HepG2 (cell line): ENCODE results near the gene C1QL2. TPM values are rescaled to one million over a fixed set of nuclear protein-coding genes. Genes with fewer than 3 reads are reported as not detected.

Experiments used
- ATAC-seq: fragments of 200-7000 bp; cut with Tn5 transposase; 3 replicates; pipeline ENCODE4 v1.9.1; 2020; ENCODE audit warnings: mild to moderate bottlenecking, moderate library complexity
- BruUV-seq: library from RNA; stranded (reverse); fragments of 400-500 nt; replicated peaks from 2 replicates; lab custom pipeline; 2021; lab: Mats Ljungman, UMichigan
- CTCF ChIA-PET: fragments of 300-600 bp; formaldehyde crosslinking; extraction: SDS; loops from one replicate; lab custom pipeline; 2021; ENCODE audit warnings: low total read pairs, inconsistent platforms, low intra/inter-chr PET ratio; lab: Yijun Ruan, JAX
- POLR2A ChIA-PET: fragments of 350-600 bp; sonication (Branson Sonifier 250); formaldehyde crosslinking; loops from one replicate; lab custom pipeline; 2020; ENCODE audit warnings: antibody characterized with exemption, inconsistent platforms; lab: Yijun Ruan, JAX
- DNase-seq: peaks from one replicate; pipeline ENCODE4 v3.0.0-alpha.2; 2015; ENCODE audit warnings: low spot score
- FAIRE-seq: peaks from 3 replicates; lab custom pipeline; 2011; peaks lifted over from hg19 to GRCh38; lab: Jason Lieb, UNC
- H2AFZ ChIP-seq: one replicate; pipeline ENCODE4 v1.6.1; 2011; ENCODE audit warnings: low read length, inconsistent platforms
- H3K27ac ChIP-seq: fragments of 300-600 bp; 3 replicates; pipeline ENCODE4 v1.8.0; 2011; ENCODE audit warnings: mixed run types, mild to moderate bottlenecking, mixed read lengths, low read length, inconsistent platforms; ENCODE audit not compliant: insufficient read depth; ENCODE audit errors: extremely low read length
- H3K27me3 ChIP-seq, 2 experiments: fragments of 200-600 bp in 1 of 2; 2 replicates in 1 of 2; 3 replicates in 1 of 2; pipeline versions ENCODE4 v1.6.0 to v1.8.0; 2011; ENCODE audit warnings: low read length in 2 of 2, mild to moderate bottlenecking in 2 of 2, moderate library complexity in 2 of 2, inconsistent platforms in 1 of 2; ENCODE audit not compliant: insufficient read depth in 2 of 2, control insufficient read depth in 1 of 2
- H3K36me3 ChIP-seq, 2 experiments: fragments of 200-600 bp in 1 of 2; replicated peaks in 1 of 2; 2 replicates in 1 of 2; 3 replicates in 1 of 2; pipeline versions ENCODE4 v1.5.1 to v1.8.0; 2011; ENCODE audit warnings: low read length in 2 of 2, inconsistent platforms in 1 of 2; ENCODE audit not compliant: insufficient read depth in 2 of 2, control insufficient read depth in 1 of 2
- H3K4me1 ChIP-seq: 2 replicates; pipeline ENCODE4 v1.5.1; 2012; ENCODE audit warnings: low read length, inconsistent platforms; ENCODE audit not compliant: insufficient read depth
- H3K4me2 ChIP-seq: 2 replicates; pipeline ENCODE4 v1.6.0; 2011; ENCODE audit warnings: low read depth, low read length, inconsistent platforms
- H3K4me3 ChIP-seq, 3 experiments: fragments of 200-600 bp in 1 of 3; sonication (generic), shearing (Covaris generic) in 1 of 3; replicated peaks in 1 of 3; 2 replicates each; pipeline ENCODE4 v1.5.1; 2011 to 2016; ENCODE audit warnings: low read length in 3 of 3, inconsistent platforms in 2 of 3, low read depth in 2 of 3, mild to moderate bottlenecking in 2 of 3, control low read depth in 1 of 3, mixed read lengths in 1 of 3; ENCODE audit not compliant: insufficient read depth in 1 of 3
- H3K79me2 ChIP-seq: one replicate; pipeline ENCODE4 v1.6.1; 2011; ENCODE audit warnings: low read length, inconsistent platforms; ENCODE audit not compliant: insufficient read depth
- H3K9ac ChIP-seq: 2 replicates; pipeline ENCODE4 v1.6.0; 2011; ENCODE audit warnings: mild to moderate bottlenecking, low read depth, low read length, inconsistent platforms; ENCODE audit not compliant: insufficient read depth
- H3K9me3 ChIP-seq: 2 replicates; pipeline ENCODE4 v1.5.1; 2012; ENCODE audit warnings: mild to moderate bottlenecking, low read length
- H4K20me1 ChIP-seq: 2 replicates; pipeline ENCODE4 v1.6.0; 2011; ENCODE audit warnings: inconsistent platforms, mild to moderate bottlenecking, low read length, moderate library complexity; ENCODE audit not compliant: insufficient read depth
- CREB1 ChIP-seq, 2 experiments: fragments of 450-650 bp in 1 of 2; IDR thresholded peaks; 2 replicates each; pipeline ENCODE4 v1.6.1; 2016 to 2017; ENCODE audit warnings: control low read depth in 1 of 2, mild to moderate bottlenecking in 1 of 2, missing compliant biosample characterization in 1 of 2, missing genetic modification characterization in 1 of 2
- FOXA3 ChIP-seq: IDR thresholded peaks from 2 replicates; pipeline ENCODE4 v1.6.1; 2016; ENCODE audit warnings: missing genetic modification reagents, missing compliant biosample characterization
- SETDB1 ChIP-seq: sonication (generic); formaldehyde crosslinking; IDR thresholded peaks from 2 replicates; pipeline ENCODE4 v1.5.1; 2020; ENCODE audit warnings: missing genetic modification reagents, mild to moderate bottlenecking, borderline replicate concordance
- SRY ChIP-seq: sonication (generic); formaldehyde crosslinking; IDR thresholded peaks from 2 replicates; pipeline ENCODE4 v1.8.0; 2022; ENCODE audit warnings: mild to moderate bottlenecking, missing genetic modification reagents
- ZBTB7A ChIP-seq: sonication (generic); formaldehyde crosslinking; IDR thresholded peaks from 2 replicates; pipeline ENCODE4 v1.8.0; 2022; ENCODE audit warnings: mild to moderate bottlenecking, missing genetic modification reagents
- ZNF33A ChIP-seq: sonication (generic); formaldehyde crosslinking; IDR thresholded peaks from 2 replicates; pipeline ENCODE4 v1.5.1; 2020; ENCODE audit warnings: missing genetic modification reagents, mild to moderate bottlenecking, moderate library complexity, borderline replicate concordance
- WGBS: methylation state at CpG from one replicate; pipeline ENCODE4 v1.1.6; 2017; ENCODE audit warnings: low lambda C conversion rate; 5-methylcytosine and 5-hydroxymethylcytosine counted together
- in situ Hi-C: cut with HindIII; loops from 2 replicates; pipeline ENCODE4 v1.10.0; 2017; ENCODE audit warnings: low pct_unique_long_range_greater_than_20kb; ENCODE audit not compliant: extremely low pct_ligation_motif_present
- intact Hi-C: fragments of 100-400 bp; cut with micrococcal nuclease; formaldehyde crosslinking; loops from one replicate; pipeline ENCODE4 v1.10.0; 2022; ENCODE audit not compliant: unreplicated experiment
- polyA plus RNA-seq, 8 experiments: library from polyadenylated mRNA; depleted of rRNA in 3 of 8; stranded (reverse) in 7 of 8; unstranded in 1 of 8; fragments of >200 nt; fragmentation: Illumina TruSeq in 4 of 8; extraction: Trizol in 4 of 8; gene quantifications; 2 replicates each; pipeline versions ENCODE4 v1.2.1 to v1.2.3, GENCODE V29; 2011 to 2016; ENCODE audit warnings: low read depth in 4 of 8, missing spikeins in 1 of 8, mixed read lengths in 1 of 8; ENCODE audit not compliant: insufficient read depth in 1 of 8
- total RNA-seq, 5 experiments: library from RNA; depleted of rRNA; stranded (reverse); fragments of >200 nt; fragmentation: Illumina TruSeq; extraction: Trizol; gene quantifications; 2 replicates each; pipeline ENCODE4 v1.2.3, GENCODE V29; 2016; ENCODE audit warnings: low read depth in 1 of 5

Gene C1QL2
- total and polyA plus RNA-seq, 2 of the 13 experiments (the other 11 are each of a cell fraction or from before 2014, with no cell fraction given) = not detected

GRCh38 chr2:119157850-119158511, 570 bp downstream of the C1QL2 start:
- Histone ChIP-seq H3K27me3 (peaks cover 12 to 68% of the 10 kb centered on the region in 2 experiments; a peak in 4 of 5 replicates), H3K4me1 (no peaks in the 10 kb centered on the region), H3K27ac (no peak overlapping the region), H4K20me1 (no peaks in the 10 kb centered on the region), H3K4me3 (no peak overlapping the region), H3K4me2 (no peak overlapping the region), H3K9me3 (no peaks in the 10 kb centered on the region), H3K36me3 (no peaks in the 10 kb centered on the region), H3K79me2 (no peaks in the 10 kb centered on the region), H2AFZ (no peak overlapping the region), H3K9ac (no peak overlapping the region)
- in situ Hi-C loops = no loop called here
- ATAC-seq (no peak; the same call in 2 of the 3 replicates), DNase-seq (no peak), FAIRE-seq (no peak)
- intact Hi-C loops = no loop called here
- no peak for TF ChIP-seq ZNF33A
- no peak for TF ChIP-seq SRY (CRISPR knock-in tag)
- TF ChIP-seq ZBTB7A = no peak
- TF ChIP-seq SETDB1 = no peak
- POLR2A ChIA-PET = no interaction called here
- BruUV-seq = no TSS peak
- WGBS = 25% methylated on average over 13 of the region's 78 CpGs
- CTCF ChIA-PET = no interaction called here

GRCh38 chr2:119156891-119157773, 1.4 kb downstream of the C1QL2 start:
- H3K9me3 ChIP-seq = no peaks in the 10 kb centered on the region
- H3K79me2 ChIP-seq = no peaks in the 10 kb centered on the region
- H3K9ac ChIP-seq = no peak overlapping the region
- no peaks in the 10 kb centered on the region for H3K36me3 ChIP-seq
- H2AFZ ChIP-seq = no peak overlapping the region
- intact Hi-C loops = no loop called here
- no peak overlapping the region for H3K27ac ChIP-seq
- H3K4me2 ChIP-seq = no peak overlapping the region
- no peaks in the 10 kb centered on the region for H4K20me1 ChIP-seq
- DNase-seq (no peak), FAIRE-seq (no peak), ATAC-seq (no peak)
- in situ Hi-C loops = no loop called here
- no peak overlapping the region for H3K4me3 ChIP-seq
- H3K27me3 ChIP-seq = peaks cover 12 to 71% of the 10 kb centered on the region in 2 experiments; a peak in 4 of 5 replicates
- BruUV-seq = no TSS peak
- CTCF ChIA-PET = no interaction called here
- no peaks in the 10 kb centered on the region for H3K4me1 ChIP-seq
- POLR2A ChIA-PET = no interaction called here
- peak; percentile 61; the same call in 1 of the 2 replicates for TF ChIP-seq CREB1 (IDR thresholded peaks at IDR 0.05)
- no peak for TF ChIP-seq CREB1 (CRISPR knock-in tag; IDR thresholded peaks at IDR 0.05)
- TF ChIP-seq FOXA3 (CRISPR knock-in tag) = no peak
- WGBS = 38% methylated on average over 41 of the region's 58 CpGs
